GM18526 (cell line): ENCODE results near the gene MYO1F.

Experiments used
- POLR2A ChIP-seq: IDR thresholded peaks from 3 replicates; pipeline ENCODE4 v1.6.1; 2011; ENCODE audit not compliant: insufficient read length; ENCODE audit errors: extremely low read depth

The MYO1F gene

DNA sequence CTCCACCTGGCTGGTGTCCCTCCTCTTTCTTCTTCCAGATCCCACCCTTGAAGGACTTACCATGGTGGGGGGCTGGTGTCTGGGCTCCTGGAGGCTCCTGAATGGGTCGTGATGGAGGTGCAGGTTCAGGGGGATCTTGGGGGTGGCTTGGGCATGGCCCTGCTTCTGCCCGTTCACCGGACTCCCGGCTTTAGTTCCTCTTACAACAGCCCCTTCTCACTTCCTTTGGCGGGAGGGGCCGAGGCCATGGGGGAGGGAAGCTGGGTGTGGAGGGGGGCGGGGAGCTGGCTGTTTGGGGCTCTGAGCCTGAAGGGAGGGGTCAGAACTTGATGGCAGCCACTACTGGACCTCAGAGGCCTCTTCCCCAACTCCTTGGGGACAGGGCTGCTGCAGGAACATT, at the start of gene MYO1F:
Gene MYO1F, minus strand, starts transcription at position 196 of the 400 bp plus-strand sequence. Its CDS starts 133 bp downstream, at position 63.
- TF ChIP-seq POLR2A: no peak

DNA sequence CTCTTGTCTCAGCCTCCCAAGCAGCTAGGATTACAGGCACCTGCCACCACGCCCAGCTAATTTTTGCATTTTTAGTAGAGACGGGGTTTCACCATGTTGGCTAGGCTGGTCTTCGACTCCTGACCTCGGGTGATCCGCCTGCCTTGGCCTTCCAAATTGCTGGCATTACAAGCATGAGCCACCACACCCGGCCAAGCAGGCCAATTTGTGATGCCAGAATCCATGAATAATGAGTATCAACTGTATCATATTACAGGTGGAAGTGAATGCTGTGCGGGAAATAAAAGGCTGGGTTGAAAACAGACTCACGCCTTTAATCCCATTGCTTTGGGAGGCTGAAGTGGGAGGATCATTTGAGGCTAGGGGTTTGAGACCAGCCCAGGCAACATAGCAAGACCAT, 49.6 kb upstream of the MYO1F start:
- TF ChIP-seq POLR2A: no peak

DNA sequence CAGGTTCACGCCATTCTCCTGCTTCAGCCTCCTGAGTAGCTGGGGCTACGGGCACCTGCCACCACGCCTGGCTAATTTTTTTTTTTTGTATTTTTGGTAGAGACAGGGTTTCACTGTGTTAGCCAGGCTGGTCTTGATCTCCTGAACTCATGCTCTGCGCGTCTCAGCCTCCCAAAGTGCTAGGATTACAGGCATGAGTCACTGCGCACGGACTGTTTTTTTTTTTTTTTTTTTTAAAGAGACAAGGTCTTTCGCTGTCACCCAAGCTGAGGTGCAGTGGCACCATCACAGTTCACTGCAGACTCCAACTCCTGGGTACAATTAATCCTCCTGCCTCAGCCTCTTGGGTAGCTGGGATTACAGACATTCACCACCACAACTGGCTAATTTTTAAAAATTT, 41.5 kb upstream of the MYO1F start:
- TF ChIP-seq POLR2A: no peak

DNA sequence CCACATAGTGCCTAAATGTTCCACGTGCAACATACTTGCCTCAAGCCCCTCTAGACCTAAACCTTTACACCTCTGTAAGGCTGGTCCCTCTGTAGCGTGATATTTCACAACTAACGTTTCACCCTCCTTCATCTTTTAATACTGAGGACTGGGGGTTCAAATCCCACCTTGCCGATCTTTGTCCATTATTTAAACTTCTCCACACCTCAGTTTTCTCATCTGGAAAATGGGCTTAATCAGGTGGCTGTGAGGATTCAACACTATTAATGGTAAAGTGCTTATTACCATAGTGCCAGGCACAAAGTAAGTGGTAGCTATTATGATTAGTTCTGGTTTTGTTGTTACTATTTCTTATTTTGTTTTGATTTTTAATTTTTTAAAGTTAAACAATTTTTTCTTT, 40.7 kb upstream of the MYO1F start:
- TF ChIP-seq POLR2A: no peak

DNA sequence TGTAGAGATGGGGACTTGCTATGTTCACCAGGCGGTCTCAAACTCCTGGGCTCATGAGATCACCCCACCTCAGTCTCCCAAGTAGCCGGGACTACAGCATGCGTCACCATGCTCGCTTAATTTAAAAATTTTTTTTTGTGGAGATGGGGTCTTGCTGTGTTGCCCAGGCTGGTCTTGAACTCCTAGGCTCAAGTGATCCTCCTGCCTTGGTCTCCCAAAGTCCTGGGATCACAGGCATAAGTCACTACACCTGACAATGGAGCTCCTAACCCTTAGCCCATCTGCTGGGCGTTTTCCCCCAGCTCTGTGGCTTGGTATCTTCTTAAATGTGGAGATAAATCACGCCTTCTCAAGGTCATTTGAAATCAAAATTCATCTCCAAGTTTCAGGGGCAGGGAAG, 39.6 kb upstream of the MYO1F start:
- no peak for TF ChIP-seq POLR2A

DNA sequence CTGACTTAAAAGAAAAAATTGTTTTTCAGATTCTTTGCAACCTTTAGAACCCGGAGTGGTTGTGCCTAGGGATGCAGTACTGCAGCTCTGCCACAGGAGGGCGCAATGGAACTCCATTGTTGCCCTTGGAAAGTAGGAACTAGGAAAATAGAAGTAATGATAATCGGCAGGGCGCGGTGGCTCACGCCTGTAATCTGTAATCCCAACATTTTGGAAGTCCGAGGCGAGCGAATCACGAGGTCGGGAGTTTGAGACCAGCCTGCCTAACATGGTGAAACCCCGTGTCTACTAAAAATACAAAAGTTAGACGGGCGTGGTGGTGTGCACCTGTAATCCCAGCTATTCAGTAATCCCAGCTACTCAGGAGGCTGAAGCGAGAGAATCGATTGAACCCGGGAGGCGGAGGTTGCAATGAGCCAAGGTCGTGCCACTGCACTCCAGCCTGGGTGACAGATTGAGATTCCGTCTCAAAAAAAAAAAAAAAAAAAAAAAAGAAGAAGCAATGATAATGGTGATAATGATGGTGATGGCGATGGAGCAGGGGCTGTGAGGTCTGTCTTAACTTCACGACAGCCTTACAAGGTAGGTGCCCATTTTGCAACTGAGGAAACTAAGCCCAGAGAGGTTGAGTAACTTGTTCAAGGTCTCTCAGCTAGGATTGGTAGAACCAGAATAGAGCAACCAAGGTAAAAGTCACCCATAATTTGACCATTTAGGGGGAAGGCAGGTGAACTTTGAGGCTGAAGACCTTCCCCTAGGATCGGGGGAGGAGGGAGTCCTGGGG, 38.8 kb upstream of the MYO1F start:
- no peak for TF ChIP-seq POLR2A

DNA sequence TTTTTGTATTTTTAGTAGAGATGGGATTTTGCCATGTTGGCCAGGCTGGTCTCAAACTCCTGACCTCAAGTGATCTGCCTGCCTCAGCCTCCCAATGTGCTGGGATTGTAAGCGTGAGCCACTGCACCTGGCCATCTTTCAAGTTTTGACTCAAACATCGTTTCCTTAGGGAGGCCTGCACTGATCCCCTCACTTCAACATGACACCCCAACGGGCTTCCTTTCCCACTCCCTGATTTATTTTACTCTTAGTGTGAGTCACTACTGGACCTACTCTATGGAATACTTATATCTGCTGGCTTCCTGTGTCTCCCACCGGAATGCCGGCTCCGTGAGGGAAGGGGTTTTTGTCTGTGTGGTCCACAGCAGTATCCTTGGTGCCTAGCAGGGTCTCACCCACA, 37.8 kb upstream of the MYO1F start:
- no peak for TF ChIP-seq POLR2A

DNA sequence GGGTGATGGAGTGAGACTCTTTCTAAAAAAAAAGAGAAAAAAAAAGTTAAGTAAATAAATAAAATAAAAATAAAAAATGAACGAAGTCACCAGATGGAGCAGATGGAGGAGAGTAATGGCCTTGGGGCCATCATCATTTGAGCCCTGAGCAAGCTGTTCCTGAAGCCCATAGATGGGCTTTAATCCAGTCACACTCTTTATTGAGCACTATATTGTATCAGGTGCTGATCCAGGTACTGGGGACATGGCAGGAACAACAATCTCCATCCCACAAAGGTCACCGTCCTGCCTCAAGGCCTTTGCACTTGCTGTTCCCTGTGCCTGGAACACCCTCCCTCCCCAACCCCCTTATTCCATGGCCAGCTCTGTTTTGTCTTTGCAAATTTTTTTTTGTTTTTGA, 37.2 kb upstream of the MYO1F start:
- no peak for TF ChIP-seq POLR2A

DNA sequence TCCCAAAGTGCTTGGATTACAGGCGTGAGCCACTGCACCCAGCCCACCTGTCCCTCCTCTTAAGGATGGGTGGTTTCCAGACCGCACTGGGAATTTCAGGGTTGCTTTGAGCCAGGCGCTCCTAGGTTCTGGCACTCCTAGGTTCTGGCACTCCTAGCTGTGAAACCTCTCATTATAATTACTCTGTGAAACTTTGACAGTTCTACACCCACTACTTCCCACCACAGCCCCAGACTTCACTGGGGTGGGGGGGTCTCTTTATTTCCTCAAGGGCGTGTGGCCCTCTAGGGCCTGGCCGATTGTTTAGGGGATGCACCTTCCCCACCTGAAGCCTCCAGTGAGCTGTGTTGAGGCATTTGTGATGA, 35.5 kb upstream of the MYO1F start:
- no peak for TF ChIP-seq POLR2A

DNA sequence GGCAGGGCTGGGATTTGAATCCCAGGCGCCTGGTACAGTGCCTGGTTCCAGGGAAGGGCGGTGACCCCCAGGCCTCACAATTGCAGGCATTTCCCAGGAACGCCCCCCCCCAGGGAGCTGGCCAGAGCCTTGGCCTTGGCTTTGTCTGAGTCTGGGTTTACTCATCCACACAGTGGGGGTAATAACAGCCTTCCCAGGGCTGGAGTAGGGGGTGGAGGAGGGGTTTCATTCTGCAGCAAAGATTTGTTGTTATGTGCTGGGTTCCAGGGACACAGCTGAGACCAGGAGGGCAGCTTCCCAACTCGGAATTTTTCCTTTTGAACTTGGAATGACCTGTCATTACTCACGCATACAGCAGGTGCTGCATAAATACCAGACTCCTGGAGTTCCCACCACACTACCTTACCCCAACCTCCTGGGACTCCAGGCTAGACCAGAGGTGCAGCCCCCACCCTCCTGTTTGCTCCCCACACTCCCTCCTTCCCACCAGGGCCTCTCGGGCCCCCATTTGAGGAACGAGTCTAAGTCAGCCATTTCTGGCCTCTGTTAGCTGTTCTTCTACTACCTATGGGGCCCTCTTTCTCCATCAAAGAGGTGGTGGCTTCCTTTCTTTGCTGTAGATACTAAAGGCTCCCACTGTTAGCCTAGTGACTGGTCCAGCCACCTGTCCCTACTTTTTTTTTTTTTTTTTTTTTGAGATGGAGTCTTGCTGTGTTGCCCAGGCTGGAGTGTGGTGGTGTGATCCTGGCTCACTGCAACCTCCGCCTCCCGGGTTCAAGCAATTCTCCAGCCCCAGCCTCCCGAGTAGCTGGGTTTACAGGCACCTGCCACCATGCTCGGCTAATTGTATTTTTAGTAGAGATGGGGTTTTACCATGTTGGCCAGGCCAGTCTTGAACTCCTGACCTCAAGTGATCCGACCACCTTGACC, 34.9 kb upstream of the MYO1F start:
- no peak for TF ChIP-seq POLR2A

DNA sequence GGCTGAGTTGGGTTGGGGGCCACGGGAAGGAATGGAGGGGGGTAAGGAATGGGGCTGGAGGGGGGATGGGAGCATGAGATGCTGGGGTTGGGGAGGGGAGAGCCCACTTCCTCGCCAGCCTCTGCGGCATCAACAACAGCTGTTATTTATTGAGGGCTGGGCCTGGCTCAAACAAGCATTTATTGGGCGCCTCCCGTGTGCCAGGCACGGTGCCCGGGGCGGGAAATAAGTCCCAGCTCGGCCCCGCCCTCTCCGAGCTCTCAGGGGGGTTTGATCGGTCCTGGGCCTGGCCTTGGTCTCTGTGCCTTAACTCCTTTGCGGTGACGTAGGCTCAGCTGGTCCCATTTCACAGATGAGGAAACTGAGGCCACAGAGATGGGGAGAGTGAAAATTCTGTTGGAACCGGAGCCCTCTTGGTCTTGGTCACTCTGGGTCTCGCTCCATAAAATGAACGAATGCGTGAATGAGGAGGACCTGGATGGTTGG, 34.2 kb upstream of the MYO1F start:
- no peak for TF ChIP-seq POLR2A

DNA sequence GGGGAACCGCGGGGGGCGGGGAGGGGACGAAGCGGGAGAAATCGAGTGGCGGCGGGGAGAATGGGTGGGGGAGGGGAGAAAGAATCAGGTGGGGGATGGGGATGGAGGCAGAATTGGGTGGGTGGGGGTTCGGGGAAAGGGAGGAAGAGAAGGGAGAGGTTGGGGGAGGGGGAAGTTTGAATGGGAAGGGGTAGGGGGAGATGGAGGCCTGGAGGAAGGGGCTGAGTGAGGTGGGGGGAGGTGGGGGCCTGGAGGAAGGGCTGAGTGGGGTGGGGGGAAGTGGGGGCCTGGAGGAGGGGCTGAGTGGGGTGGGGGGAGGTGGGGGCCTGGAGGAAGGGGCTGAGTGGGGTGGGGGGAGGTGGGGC, 33.7 kb upstream of the MYO1F start:
- no peak for TF ChIP-seq POLR2A

DNA sequence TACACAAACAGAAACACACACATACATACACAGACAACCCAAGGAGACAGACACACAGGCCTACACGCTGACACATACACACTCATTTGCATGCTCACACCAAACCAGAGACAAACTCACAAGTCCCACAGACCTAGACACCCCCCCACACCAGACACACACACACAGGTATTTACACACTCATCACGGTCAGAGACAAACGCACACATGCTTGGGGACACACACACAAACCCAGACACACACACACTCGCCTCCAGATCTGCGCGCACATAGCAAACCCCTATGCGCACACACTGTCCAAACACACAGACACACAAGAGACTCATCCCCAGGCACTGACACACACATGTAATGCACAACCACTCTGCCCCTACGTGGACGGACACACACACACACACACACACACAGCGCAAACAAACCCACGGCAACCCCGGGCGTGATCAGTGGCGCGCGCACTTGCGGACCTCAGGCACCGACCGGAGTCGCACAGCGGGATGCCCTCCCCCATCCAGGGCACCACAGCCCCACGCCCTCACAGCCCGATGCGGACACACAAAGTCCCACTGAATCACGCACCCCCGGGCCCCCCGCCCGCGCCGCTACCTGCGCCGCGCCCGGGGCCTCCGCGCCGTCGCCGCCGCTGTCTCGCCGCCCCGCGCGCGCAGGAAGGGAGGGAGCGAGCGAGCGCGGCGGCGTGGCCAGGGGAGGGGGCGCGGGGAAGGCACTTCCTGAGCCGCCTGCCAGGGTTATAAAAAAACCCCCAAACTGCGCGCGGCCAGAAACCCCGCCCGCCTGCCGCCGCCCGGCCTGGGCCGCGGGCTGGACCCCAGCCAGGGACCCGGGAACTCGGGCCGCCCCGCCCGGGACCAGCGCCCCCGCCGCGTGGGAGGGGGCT, 33.0 kb upstream of the MYO1F start, which contains the start of gene ADAMTS10:
Gene ADAMTS10, minus strand, starts transcription at position 675 of the 895 bp plus-strand sequence. CDS start 5,005 bp downstream, outside the sequence.
- TF ChIP-seq POLR2A: no peak

DNA sequence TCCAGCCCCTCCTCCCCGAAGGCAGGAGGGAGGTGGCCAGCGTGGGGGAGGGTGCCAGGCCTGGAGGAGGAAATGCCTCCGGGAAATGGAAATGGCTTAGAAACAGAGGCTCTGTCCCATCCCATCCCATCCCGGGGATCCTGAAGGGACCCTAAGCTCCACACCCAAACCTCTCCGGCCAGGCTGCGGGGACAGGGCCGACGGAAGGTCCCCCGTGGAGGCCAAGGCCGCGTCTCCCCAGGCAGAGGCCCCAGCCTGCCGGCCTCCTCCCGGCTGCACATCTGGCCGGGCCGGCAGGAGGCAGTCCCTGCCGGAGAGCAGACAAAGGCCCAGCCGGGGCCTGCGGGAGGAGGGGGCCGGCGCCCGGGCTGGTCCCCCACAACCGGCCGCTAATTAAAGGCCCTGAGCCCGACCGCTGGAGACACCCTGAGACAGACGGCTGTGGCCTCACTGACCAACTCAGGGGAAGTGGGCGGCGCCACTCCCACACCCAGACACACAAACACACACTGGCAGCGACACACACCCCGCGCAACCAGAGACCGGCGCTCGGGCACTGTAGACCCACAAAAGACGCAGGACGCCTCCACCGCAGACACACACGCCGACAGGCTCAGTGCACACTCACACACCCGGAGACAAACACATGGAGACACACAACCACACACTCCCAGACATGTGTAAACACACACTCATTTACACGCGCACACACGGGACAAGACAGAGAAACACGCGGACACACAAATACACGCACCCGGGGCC, 32.2 kb upstream of the MYO1F start:
- no peak for TF ChIP-seq POLR2A

DNA sequence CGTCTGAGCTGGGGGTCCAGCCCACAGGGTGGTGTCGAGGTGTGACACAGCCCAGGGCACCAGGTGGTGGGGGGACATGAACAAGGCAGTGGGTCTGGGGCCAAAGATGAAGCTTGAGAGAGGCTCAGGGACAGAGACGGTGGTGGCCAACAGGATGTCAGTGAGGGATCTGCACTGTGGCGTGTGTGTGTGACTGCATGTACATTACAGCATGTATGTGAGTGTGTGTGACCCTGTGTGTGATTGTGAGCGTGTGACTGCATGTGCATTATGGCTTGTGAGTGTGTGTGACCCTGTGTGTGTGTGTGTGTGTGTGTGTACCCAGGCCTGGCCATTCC, 31.7 kb upstream of the MYO1F start:
- no peak for TF ChIP-seq POLR2A

DNA sequence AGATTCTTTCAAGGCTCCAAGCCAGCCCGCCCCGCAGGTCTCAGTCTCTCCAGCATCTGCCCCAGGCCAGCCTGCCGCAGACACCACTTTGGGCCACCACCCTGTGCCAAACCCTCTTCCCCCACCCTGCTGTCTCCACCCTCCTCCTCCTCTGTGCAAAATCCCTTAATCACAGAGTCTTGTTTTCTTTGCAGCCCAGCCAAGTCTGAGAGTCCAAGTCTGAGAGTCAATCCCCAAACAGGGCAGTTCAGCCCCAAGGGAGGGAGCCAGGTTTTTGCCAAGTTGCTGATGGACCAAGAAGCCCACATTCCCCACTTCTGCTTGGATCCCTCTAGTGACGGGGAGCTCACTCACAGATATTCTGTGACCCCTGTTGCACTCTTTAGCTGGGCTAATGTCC, 30.1 kb upstream of the MYO1F start:
- TF ChIP-seq POLR2A: no peak
